Keratinocyte (primary cell): Measurements from ENCODE around the gene MT4. TPM values are rescaled to one million over a fixed set of nuclear protein-coding genes. Genes with fewer than 3 reads are reported as not detected.

ENCODE experiments used
- DNase-seq: peaks from one replicate; pipeline ENCODE4 v3.0.0-alpha.2; 2011; ENCODE audit warnings: low read depth, missing footprints, low spot score
- FAIRE-seq: peaks from 2 replicates; lab custom pipeline; 2011; peaks lifted over from hg19 to GRCh38; lab: Jason Lieb, UNC
- H2AFZ ChIP-seq: 2 replicates; pipeline ENCODE4 v1.6.0; 2012; ENCODE audit warnings: low read length, control low read depth, inconsistent platforms; ENCODE audit not compliant: control insufficient read depth
- H3K27ac ChIP-seq: 2 replicates; pipeline ENCODE4 v1.5.1; 2011; ENCODE audit warnings: low read length; ENCODE audit not compliant: control insufficient read depth, insufficient read depth
- H3K27me3 ChIP-seq: 3 replicates; pipeline ENCODE4 v1.6.0; 2011; ENCODE audit warnings: low read length; ENCODE audit not compliant: control insufficient read depth, insufficient read depth; ENCODE audit errors: extremely low read depth
- H3K36me3 ChIP-seq, 2 experiments: 2 replicates in 1 of 2; 3 replicates in 1 of 2; pipeline ENCODE4 v1.5.1; 2011; ENCODE audit warnings: low read length in 2 of 2, mild to moderate bottlenecking in 1 of 2; ENCODE audit not compliant: control insufficient read depth in 2 of 2, insufficient read depth in 2 of 2; ENCODE audit errors: extremely low read depth in 1 of 2
- H3K4me1 ChIP-seq: 3 replicates; pipeline ENCODE4 v1.5.1; 2011; ENCODE audit warnings: low read length; ENCODE audit not compliant: control insufficient read depth, insufficient read depth; ENCODE audit errors: extremely low read depth
- H3K4me2 ChIP-seq: 3 replicates; pipeline ENCODE4 v1.6.0; 2011; ENCODE audit warnings: low read depth, low read length; ENCODE audit not compliant: control insufficient read depth, insufficient read depth; ENCODE audit errors: extremely low read depth
- H3K4me3 ChIP-seq, 3 experiments: fragments of 200-600 bp in 1 of 3; sonication (generic) in 1 of 3; 2 replicates in 2 of 3; 3 replicates in 1 of 3; pipeline ENCODE4 v1.5.1; 2011 to 2016; ENCODE audit warnings: low read length in 3 of 3, mild to moderate bottlenecking in 3 of 3, control low read depth in 2 of 3, inconsistent platforms in 1 of 3, low read depth in 1 of 3, mixed read lengths in 1 of 3, mixed run types in 1 of 3, moderate library complexity in 1 of 3; ENCODE audit not compliant: control insufficient read depth in 2 of 3, insufficient read depth in 2 of 3; ENCODE audit errors: extremely low read depth in 1 of 3
- H3K79me2 ChIP-seq: 2 replicates; pipeline ENCODE4 v1.6.0; 2012; ENCODE audit warnings: low read length; ENCODE audit not compliant: control insufficient read depth, insufficient read depth
- H3K9ac ChIP-seq: 3 replicates; pipeline ENCODE4 v1.6.0; 2011; ENCODE audit warnings: low read length; ENCODE audit not compliant: control insufficient read depth, insufficient read depth; ENCODE audit errors: extremely low read depth
- H3K9me1 ChIP-seq: 3 replicates; pipeline ENCODE4 v1.6.0; 2011; ENCODE audit warnings: low read length; ENCODE audit not compliant: control insufficient read depth, insufficient read depth; ENCODE audit errors: extremely low read depth
- H3K9me3 ChIP-seq: 2 replicates; pipeline ENCODE4 v1.5.1; 2012; ENCODE audit warnings: low read depth, low read length; ENCODE audit not compliant: control insufficient read depth
- H4K20me1 ChIP-seq: 3 replicates; pipeline ENCODE4 v1.6.0; 2011; ENCODE audit warnings: low read length; ENCODE audit not compliant: control insufficient read depth, insufficient read depth; ENCODE audit errors: extremely low read depth
- CTCF ChIP-seq, 3 experiments: IDR thresholded peaks in 1 of 3; conservative IDR thresholded peaks in 1 of 3; optimal IDR thresholded peaks in 1 of 3; 2 replicates in 2 of 3; 3 replicates in 1 of 3; pipeline versions ENCODE3 to v1.5.1; 2011; ENCODE audit warnings: low read length in 3 of 3, mild to moderate bottlenecking in 3 of 3, moderate library complexity in 2 of 3, control low read depth in 1 of 3, inconsistent platforms in 1 of 3; ENCODE audit not compliant: insufficient read depth in 2 of 3; ENCODE audit errors: extremely low read depth in 1 of 3
- EZH2 ChIP-seq: IDR thresholded peaks from one replicate; pipeline ENCODE4 v1.6.1; 2012; ENCODE audit warnings: inconsistent platforms, mild to moderate bottlenecking, low read length, moderate library complexity
- dilution Hi-C: fragments of 300-500 bp; cut with MboI; formaldehyde crosslinking; loops from one replicate; pipeline ENCODE4 v1.7.0; 2020; ENCODE audit warnings: low sequenced_read_pairs; ENCODE audit not compliant: extremely low pct_ligation_motif_present
- polyA plus RNA-seq, 5 experiments: library from polyadenylated mRNA; depleted of rRNA in 3 of 5; stranded (reverse) in 3 of 5; stranded (forward) in 1 of 5; unstranded in 1 of 5; fragments of >200 nt; gene quantifications; 1 replicate in 1 of 5; 2 replicates in 3 of 5; 3 replicates in 1 of 5; pipeline versions ENCODE4 v1.2.1 to v1.2.3, GENCODE V29; 2011 to 2012; ENCODE audit warnings: missing spikeins in 2 of 5, low read depth in 1 of 5, low replicate concordance in 1 of 5

Gene MT4
- polyA plus RNA-seq, 1 donor (not counting 4 experiments of a cell fraction or from before 2014, with no cell fraction given) = 0.77 TPM

GRCh38 chr16:56538331-56538730 lies 26.5 kb upstream of the MT4 start:
- Histone ChIP-seq H3K4me1 (no peaks in the 10 kb centered on the region), H3K9me1 (no peaks in the 10 kb centered on the region), H3K79me2 (no peaks in the 10 kb centered on the region), H3K9me3 (no peaks in the 10 kb centered on the region), H3K4me2 (no peak overlapping the region), H3K4me3 (no peak overlapping the region), H3K27me3 (no peaks in the 10 kb centered on the region), H4K20me1 (no peaks in the 10 kb centered on the region), H3K9ac (no peak overlapping the region), H2AFZ (no peak overlapping the region), H3K27ac (no peak overlapping the region), H3K36me3 (no peaks in the 10 kb centered on the region)
- dilution Hi-C loops = no loop called here
- FAIRE-seq (no peak), DNase-seq (no peak)
- TF ChIP-seq CTCF (optimal IDR thresholded peaks at IDR 0.05 in 1 of 3, IDR thresholded peaks at IDR 0.05 in 1 of 3, conservative IDR thresholded peaks at IDR 0.05 in 1 of 3; ENCODE audit: extremely low read depth in 1 of 3, insufficient read depth in 2 of 3, low read length in 3 of 3) (no peak), EZH2 (no peak)

- Histone ChIP-seq H3K27ac (no peak overlapping the region), H3K36me3 (no peaks in the 10 kb centered on the region), H3K9me3 (no peaks in the 10 kb centered on the region), H3K79me2 (no peaks in the 10 kb centered on the region), H3K9ac (no peak overlapping the region), H2AFZ (no peak overlapping the region), H3K27me3 (no peaks in the 10 kb centered on the region), H3K4me3 (no peak overlapping the region), H4K20me1 (no peaks in the 10 kb centered on the region), H3K4me1 (no peaks in the 10 kb centered on the region), H3K4me2 (no peak overlapping the region), H3K9me1 (no peaks in the 10 kb centered on the region)
- no peak for FAIRE-seq
- TF ChIP-seq EZH2 (no peak), CTCF (optimal IDR thresholded peaks at IDR 0.05 in 1 of 3, IDR thresholded peaks at IDR 0.05 in 1 of 3, conservative IDR thresholded peaks at IDR 0.05 in 1 of 3; ENCODE audit: extremely low read depth in 1 of 3, insufficient read depth in 2 of 3, low read length in 3 of 3) (no peak)
- DNase-seq = no peak
- dilution Hi-C loops = no loop called here
These were observed 25.2 kb upstream of the MT4 start for GRCh38 chr16:56539656-56540055.
